B cell (primary cell): Measurements from ENCODE around the gene AHRR. TPM values are rescaled to one million over a fixed set of nuclear protein-coding genes. Genes with fewer than 3 reads are reported as not detected.

Experiments
- ATAC-seq: fragments of 200-7000 bp; cut with Tn5 transposase; one replicate; pipeline ENCODE4 v1.10.0; 2021; ENCODE audit warnings: low read depth, mild to moderate bottlenecking, moderate number of reproducible peaks, moderate library complexity
- CTCF ChIA-PET: fragments of 350-600 bp; sonication (Branson Sonifier 250); formaldehyde crosslinking; loops from one replicate; lab custom pipeline; 2021; ENCODE audit warnings: antibody characterized with exemption, inconsistent platforms; lab: Charles Lee
- POLR2A ChIA-PET: fragments of 350-600 bp; sonication (Branson Sonifier 250); formaldehyde crosslinking; loops from one replicate; lab custom pipeline; 2021; ENCODE audit warnings: antibody characterized with exemption; lab: Charles Lee
- DNase-seq: peaks from one replicate; pipeline ENCODE4 v3.0.0; 2013
- H2AFZ ChIP-seq: 2 replicates; pipeline ENCODE4 v1.6.1; 2012; ENCODE audit warnings: mild to moderate bottlenecking, low read depth, low read length; ENCODE audit not compliant: insufficient read depth, poor library complexity, severe bottlenecking
- H3K27ac ChIP-seq, 2 donors: 1 replicate in 1 of 2; 2 replicates in 1 of 2; pipeline ENCODE4 v1.5.1; 2012 to 2013; ENCODE audit warnings: low read length in 2 of 2, mild to moderate bottlenecking in 2 of 2, moderate library complexity in 1 of 2
- H3K27me3 ChIP-seq, 4 experiments: fragments of 200-600 bp in 1 of 4; sonication (generic) in 1 of 4; replicated peaks in 1 of 4; 1 replicate in 2 of 4; 2 replicates in 2 of 4; pipeline versions ENCODE4 v1.6.1 to v1.7.0; 2013 to 2016; ENCODE audit warnings: low read length in 3 of 4, mild to moderate bottlenecking in 2 of 4, mixed read lengths in 1 of 4, moderate library complexity in 1 of 4; ENCODE audit not compliant: insufficient read depth in 4 of 4, control insufficient read depth in 3 of 4; ENCODE audit errors: control extremely low read depth in 1 of 4
- H3K36me3 ChIP-seq, 2 experiments: replicated peaks in 1 of 2; 1 replicate in 1 of 2; 2 replicates in 1 of 2; pipeline versions ENCODE4 v1.6.1 to v1.7.1; 2013; ENCODE audit warnings: low read length in 1 of 2; ENCODE audit not compliant: insufficient read depth in 2 of 2, control insufficient read depth in 1 of 2; ENCODE audit errors: control extremely low read depth in 1 of 2, extremely low read depth in 1 of 2
- H3K4me1 ChIP-seq, 2 donors: fragments of 200-600 bp in 1 of 2; sonication (generic) in 1 of 2; 1 replicate in 1 of 2; 2 replicates in 1 of 2; pipeline versions ENCODE4 v1.5.1 to v1.6.1; 2013 to 2017; ENCODE audit warnings: low read length in 2 of 2; ENCODE audit not compliant: control insufficient read depth in 2 of 2, insufficient read depth in 2 of 2
- H3K4me2 ChIP-seq: replicated peaks from 2 replicates; pipeline ENCODE3; 2012; ENCODE audit warnings: mild to moderate bottlenecking, low read depth, low read length; ENCODE audit not compliant: poor library complexity, severe bottlenecking
- H3K4me3 ChIP-seq, 5 experiments: fragments of 200-600 bp in 1 of 5; sonication (generic) in 1 of 5; 1 replicate in 3 of 5; 2 replicates in 2 of 5; pipeline versions ENCODE4 v1.5.1 to v1.7.0; 2011 to 2016; ENCODE audit warnings: low read length in 4 of 5, mild to moderate bottlenecking in 4 of 5, low read depth in 2 of 5, control low read depth in 1 of 5, moderate library complexity in 1 of 5; ENCODE audit not compliant: insufficient read depth in 1 of 5; ENCODE audit errors: control extremely low read depth in 1 of 5, extremely low read depth in 1 of 5
- H3K79me2 ChIP-seq: fragments of 200-600 bp; sonication (generic); one replicate; pipeline ENCODE4 v1.6.0; 2016; ENCODE audit warnings: low read length; ENCODE audit not compliant: control insufficient read depth, insufficient read depth
- H3K9ac ChIP-seq: fragments of 200-600 bp; sonication (generic); 2 replicates; pipeline ENCODE4 v1.6.1; 2017; ENCODE audit warnings: mild to moderate bottlenecking, low read length, moderate library complexity
- H3K9me3 ChIP-seq, 3 donors: one replicate each; pipeline versions ENCODE4 v1.6.1 to v1.7.1; 2013; ENCODE audit warnings: low read length in 2 of 3; ENCODE audit not compliant: control insufficient read depth in 2 of 3, insufficient read depth in 1 of 3; ENCODE audit errors: control extremely low read depth in 1 of 3
- H4K20me1 ChIP-seq: 2 replicates; pipeline ENCODE4 v1.6.0; 2012; ENCODE audit warnings: mild to moderate bottlenecking, low read length; ENCODE audit not compliant: insufficient read depth, control insufficient read depth, poor library complexity, severe bottlenecking
- H3K27ac Mint-ChIP-seq: one replicate; pipeline ENCODE4 v1.8.0; 2021; ENCODE audit warnings: mixed read lengths
- H3K27me3 Mint-ChIP-seq: one replicate; pipeline ENCODE4 v1.8.0; 2021; ENCODE audit warnings: mixed read lengths
- H3K4me1 Mint-ChIP-seq: one replicate; pipeline ENCODE4 v1.8.0; 2021; ENCODE audit warnings: mixed read lengths
- H3K4me3 Mint-ChIP-seq: one replicate; pipeline ENCODE4 v1.8.0; 2021; ENCODE audit warnings: mixed read lengths
- H3K9me3 Mint-ChIP-seq: one replicate; pipeline ENCODE4 v1.8.0; 2022; ENCODE audit warnings: mixed read lengths; ENCODE audit not compliant: insufficient read depth
- CTCF ChIP-seq: fragments of 200-600 bp; IDR thresholded peaks from one replicate; pipeline ENCODE4 v1.8.0; 2022; ENCODE audit warnings: antibody characterized with exemption, mild to moderate bottlenecking
- EZH2 ChIP-seq: IDR thresholded peaks from 2 replicates; pipeline ENCODE4 v1.6.1; 2012; ENCODE audit warnings: borderline replicate concordance, low read depth, mild to moderate bottlenecking, moderate library complexity, low read length; ENCODE audit not compliant: insufficient read depth, poor library complexity, severe bottlenecking
- WGBS: methylation state at CpG from one replicate; pipeline ENCODE4 v1.1.5; 2013; ENCODE audit warnings: missing lambda C conversion rate; ENCODE audit not compliant: insufficient coverage; 5-methylcytosine and 5-hydroxymethylcytosine counted together
- intact Hi-C: fragments of 100-400 bp; cut with micrococcal nuclease; formaldehyde crosslinking; loops from one replicate; pipeline ENCODE4 v1.10.0; 2022
- polyA plus RNA-seq: library from polyadenylated mRNA; depleted of rRNA; stranded (reverse); fragments of >200 nt; gene quantifications from 2 replicates; pipeline ENCODE4 v1.2.3, GENCODE V29; 2012
- total RNA-seq, 2 donors: library from RNA; stranded (reverse); fragments of 120-200 nt in 1 of 2; gene quantifications; 1 replicate in 1 of 2; 2 replicates in 1 of 2; pipeline versions ENCODE4 v1.2.3 to v1.2.4, GENCODE V29; 2013 to 2022

The AHRR gene
- total and polyA plus RNA-seq, 2 donors (not counting 1 experiment from before 2014, with no cell fraction given): 0.13 to 1.7 TPM

GRCh38 chr5:448061-448765 lies 126.7 kb downstream of the AHRR start:
- CTCF ChIA-PET: interaction anchor here (1.1 to 3.5 kb wide), 3 partner anchors 16 to 453 kb away, joined by 3 to 28 read pairs (median 5); no protein-coding TSS in a partner anchor
- 89% methylated on average over 21 of the region's 21 CpGs for WGBS
- H3K9ac ChIP-seq: no peak overlapping the region
- H3K4me3 Mint-ChIP-seq: no peak overlapping the region
- H3K9me3 ChIP-seq: peaks cover 8 to 14% (median 9%) of the 10 kb centered on the region in 3 donors
- H3K27ac ChIP-seq: no peak overlapping the region
- H3K79me2 ChIP-seq: peaks cover 55% of the 10 kb centered on the region
- H3K27me3 ChIP-seq: no peaks in the 10 kb centered on the region
- TF ChIP-seq CTCF: no peak
- TF ChIP-seq EZH2: no peak
- peaks cover 28 to 60% of the 10 kb centered on the region in 2 experiments for H3K36me3 ChIP-seq
- H3K4me3 ChIP-seq: no peak overlapping the region
- DNase-seq (no peak), ATAC-seq (no peak)
- POLR2A ChIA-PET: no interaction called here
- H3K4me2 ChIP-seq: no peak overlapping the region
- no peaks in the 10 kb centered on the region for H3K27me3 Mint-ChIP-seq
- peaks cover 40% of the 10 kb centered on the region for H4K20me1 ChIP-seq
- no peak overlapping the region for H2AFZ ChIP-seq
- no peak overlapping the region for H3K27ac Mint-ChIP-seq
- peaks cover 25% of the 10 kb centered on the region for H3K4me1 Mint-ChIP-seq
- intact Hi-C loops: loop anchor here (10.0 kb wide), 1 partner anchor 167 kb away; the partner anchor contains the start of gene CEP72
- H3K9me3 Mint-ChIP-seq: peaks cover 9% of the 10 kb centered on the region
- H3K4me1 ChIP-seq: peaks cover 6 to 10% of the 10 kb centered on the region in 2 donors

GRCh38 chr5:448766-449090 lies 127.2 kb downstream of the AHRR start:
- peaks cover 9 to 14% (median 11%) of the 10 kb centered on the region in 3 donors for H3K9me3 ChIP-seq
- peaks cover 41% of the 10 kb centered on the region for H4K20me1 ChIP-seq
- peaks cover 28 to 65% of the 10 kb centered on the region in 2 experiments for H3K36me3 ChIP-seq
- no peak overlapping the region for H3K27ac ChIP-seq
- peaks cover 21% of the 10 kb centered on the region for H3K4me1 Mint-ChIP-seq
- DNase-seq (no peak), ATAC-seq (no peak)
- no peak overlapping the region for H3K9ac ChIP-seq
- peaks cover 3 to 6% of the 10 kb centered on the region in 2 donors for H3K4me1 ChIP-seq
- no peak overlapping the region for H3K4me3 ChIP-seq
- H3K9me3 Mint-ChIP-seq: peaks cover 9% of the 10 kb centered on the region
- H3K27me3 ChIP-seq: no peaks in the 10 kb centered on the region
- peaks cover 55% of the 10 kb centered on the region for H3K79me2 ChIP-seq
- H3K4me2 ChIP-seq: no peak overlapping the region
- POLR2A ChIA-PET: no interaction called here
- intact Hi-C loops: loop anchor here (10.0 kb wide), 1 partner anchor 166 kb away; the partner anchor contains the start of gene CEP72
- CTCF ChIA-PET: interaction anchor here (1.1 kb wide), 1 partner anchor 17 kb away, joined by 3 read pairs; no protein-coding TSS in a partner anchor
- no peak overlapping the region for H3K27ac Mint-ChIP-seq
- TF ChIP-seq CTCF: no peak
- TF ChIP-seq EZH2: no peak
- no peak overlapping the region for H2AFZ ChIP-seq
- WGBS: 97% methylated on average over 12 of the region's 12 CpGs
- H3K27me3 Mint-ChIP-seq: no peaks in the 10 kb centered on the region
- H3K4me3 Mint-ChIP-seq: no peak overlapping the region
